ENCODE data around the gene SLCO3A1.
A peak's percentile ranks its signal among the peaks of the same experiment; 100 is the strongest.

SLCO3A1 gene

GRCh38 chr15:91881569-91882297 lies 28.2 kb downstream of the SLCO3A1 start:
- DNase-seq (ENCODE audit: low read depth, low spot score), result no peak

- peak; percentile 66 for DNase-seq (ENCODE audit: low read depth, low spot score)
These were observed 29.5 kb downstream of the SLCO3A1 start for GRCh38 chr15:91882858-91883586.

- no peak for DNase-seq (ENCODE audit: low read depth, low spot score)
These were observed 31.1 kb downstream of the SLCO3A1 start for GRCh38 chr15:91884606-91885005.

GRCh38 chr15:91885054-91885453 lies 31.5 kb downstream of the SLCO3A1 start:
- no peak for DNase-seq (ENCODE audit: low read depth, low spot score)

- DNase-seq (ENCODE audit: low read depth, low spot score), result no peak
These were observed 32.3 kb downstream of the SLCO3A1 start for GRCh38 chr15:91885714-91886270.

- DNase-seq (ENCODE audit: low read depth, low spot score), result no peak
These were observed 33.4 kb downstream of the SLCO3A1 start for GRCh38 chr15:91886878-91887277.

- no peak for DNase-seq (ENCODE audit: low read depth, low spot score)
These were observed 33.8 kb downstream of the SLCO3A1 start for GRCh38 chr15:91887321-91887720.

GRCh38 chr15:91887921-91888373 lies 34.4 kb downstream of the SLCO3A1 start:
- peak; percentile 77 for DNase-seq (ENCODE audit: low read depth, low spot score)

- DNase-seq (ENCODE audit: low read depth, low spot score), result no peak
These were observed 35.8 kb downstream of the SLCO3A1 start for GRCh38 chr15:91889111-91889815.

GRCh38 chr15:91890614-91891013 lies 37.1 kb downstream of the SLCO3A1 start:
- peak; percentile 52 for DNase-seq (ENCODE audit: low read depth, low spot score)

- no peak for DNase-seq (ENCODE audit: low read depth, low spot score)
These were observed 37.6 kb downstream of the SLCO3A1 start for GRCh38 chr15:91891101-91891500.

- no peak for DNase-seq (ENCODE audit: low read depth, low spot score)
These were observed 38.4 kb downstream of the SLCO3A1 start for GRCh38 chr15:91891788-91892345.

GRCh38 chr15:91892436-91892835 lies 38.9 kb downstream of the SLCO3A1 start:
- DNase-seq (ENCODE audit: low read depth, low spot score), result no peak

- DNase-seq (ENCODE audit: low read depth, low spot score), result no peak
These were observed 41.1 kb downstream of the SLCO3A1 start for GRCh38 chr15:91894606-91895005.

- no peak for DNase-seq (ENCODE audit: low read depth, low spot score)
These were observed 41.5 kb downstream of the SLCO3A1 start for GRCh38 chr15:91895051-91895450.

- DNase-seq (ENCODE audit: low read depth, low spot score), result no peak
These were observed 43.0 kb downstream of the SLCO3A1 start for GRCh38 chr15:91896341-91897055.

- no peak for DNase-seq (ENCODE audit: low read depth, low spot score)
These were observed 44.3 kb downstream of the SLCO3A1 start for GRCh38 chr15:91897585-91898372.

- no peak for DNase-seq (ENCODE audit: low read depth, low spot score)
These were observed 45.3 kb downstream of the SLCO3A1 start for GRCh38 chr15:91898843-91899242.

GRCh38 chr15:91904942-91905341 lies 51.4 kb downstream of the SLCO3A1 start:
- no peak for DNase-seq (ENCODE audit: low read depth, low spot score)

GRCh38 chr15:91908391-91908790 lies 54.9 kb downstream of the SLCO3A1 start:
- peak; percentile 66 for DNase-seq (ENCODE audit: low read depth, low spot score)
